Fibroblast of mammary gland (primary cell): ENCODE data around the gene EFCAB12.

ENCODE experiments used
- DNase-seq: peaks from one replicate; pipeline ENCODE4 v3.0.0-alpha.2; 2010; ENCODE audit warnings: low read depth
- H3K4me3 ChIP-seq: 2 replicates; pipeline ENCODE4 v1.5.1; 2011; ENCODE audit warnings: low read depth, mild to moderate bottlenecking, low read length, moderate library complexity; ENCODE audit not compliant: control insufficient read depth
- TF ChIP-seq, protein P1 (sequence below): conservative IDR thresholded peaks from 2 replicates; pipeline ENCODE4 v1.5.1; 2011; ENCODE audit warnings: low read depth, low read length, inconsistent platforms; ENCODE audit not compliant: control insufficient read depth, insufficient read depth

The EFCAB12 gene

DNA sequence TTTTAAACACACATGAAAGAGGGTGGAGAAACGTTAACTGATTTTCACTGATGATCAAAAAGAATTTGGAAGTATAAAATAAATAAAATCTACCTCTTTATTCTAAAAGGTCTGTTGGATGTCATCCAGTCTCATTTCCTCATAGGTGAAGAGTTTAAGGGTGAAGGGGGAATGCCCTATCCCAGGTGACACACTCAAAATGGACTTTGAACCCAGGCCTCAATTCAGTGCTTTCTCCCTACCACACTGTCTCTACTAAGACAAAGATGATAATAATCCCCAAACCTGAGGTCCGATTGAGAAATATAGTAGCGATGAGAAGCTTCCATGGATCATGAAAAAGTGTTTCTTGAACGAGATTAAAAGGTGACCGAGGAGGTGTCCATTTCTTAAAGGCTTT lies 5.1 kb upstream of the EFCAB12 start:
- TF ChIP-seq, protein P1, sequence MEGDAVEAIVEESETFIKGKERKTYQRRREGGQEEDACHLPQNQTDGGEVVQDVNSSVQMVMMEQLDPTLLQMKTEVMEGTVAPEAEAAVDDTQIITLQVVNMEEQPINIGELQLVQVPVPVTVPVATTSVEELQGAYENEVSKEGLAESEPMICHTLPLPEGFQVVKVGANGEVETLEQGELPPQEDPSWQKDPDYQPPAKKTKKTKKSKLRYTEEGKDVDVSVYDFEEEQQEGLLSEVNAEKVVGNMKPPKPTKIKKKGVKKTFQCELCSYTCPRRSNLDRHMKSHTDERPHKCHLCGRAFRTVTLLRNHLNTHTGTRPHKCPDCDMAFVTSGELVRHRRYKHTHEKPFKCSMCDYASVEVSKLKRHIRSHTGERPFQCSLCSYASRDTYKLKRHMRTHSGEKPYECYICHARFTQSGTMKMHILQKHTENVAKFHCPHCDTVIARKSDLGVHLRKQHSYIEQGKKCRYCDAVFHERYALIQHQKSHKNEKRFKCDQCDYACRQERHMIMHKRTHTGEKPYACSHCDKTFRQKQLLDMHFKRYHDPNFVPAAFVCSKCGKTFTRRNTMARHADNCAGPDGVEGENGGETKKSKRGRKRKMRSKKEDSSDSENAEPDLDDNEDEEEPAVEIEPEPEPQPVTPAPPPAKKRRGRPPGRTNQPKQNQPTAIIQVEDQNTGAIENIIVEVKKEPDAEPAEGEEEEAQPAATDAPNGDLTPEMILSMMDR: no peak
- no peak for DNase-seq
- no peak overlapping the region for H3K4me3 ChIP-seq

GRCh38 chr3:129432671-129433070 lies 4.2 kb upstream of the EFCAB12 start:
- no peak overlapping the region for H3K4me3 ChIP-seq
- DNase-seq: no peak
- TF ChIP-seq, protein P1: no peak

DNA sequence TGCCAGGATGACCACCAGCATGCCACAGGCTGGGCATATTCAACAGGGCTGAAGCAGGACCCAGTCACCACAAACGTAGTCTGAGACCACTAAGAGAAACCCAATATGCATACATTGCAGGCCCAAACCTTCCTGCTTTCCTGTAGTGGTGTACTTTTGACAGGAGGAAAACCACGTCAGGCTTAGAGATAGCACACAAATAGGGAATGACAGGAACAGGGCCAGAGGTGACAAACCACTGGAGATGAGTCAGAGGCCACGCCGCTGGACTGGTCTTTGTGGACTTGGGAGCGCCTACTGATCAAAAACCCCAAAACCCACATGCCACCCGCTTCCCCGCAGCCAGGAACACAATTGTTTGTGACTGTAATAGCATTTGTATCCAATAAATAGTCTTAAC lies 3.6 kb upstream of the EFCAB12 start:
- DNase-seq: no peak
- TF ChIP-seq, protein P1: no peak
- H3K4me3 ChIP-seq: no peak overlapping the region

DNA sequence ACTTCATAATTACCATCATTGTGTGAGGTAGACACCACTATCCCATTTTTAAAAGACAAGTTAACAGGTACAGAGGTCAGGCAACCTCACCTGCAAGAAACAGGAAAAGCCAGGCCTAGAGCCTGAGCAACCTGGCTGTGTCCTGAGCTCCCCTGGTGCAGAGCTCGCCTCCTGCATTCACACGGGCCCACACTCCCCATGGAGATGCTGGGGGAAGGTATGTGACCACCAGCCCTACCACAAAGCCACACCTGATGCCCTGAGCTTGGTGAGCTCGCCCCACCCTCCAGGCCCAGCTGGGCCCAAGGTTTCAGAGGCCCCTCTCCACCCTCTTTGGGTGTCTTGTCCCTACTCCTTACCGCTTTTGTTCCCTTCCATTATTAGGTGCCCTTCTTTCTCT lies 1.2 kb upstream of the EFCAB12 start:
- TF ChIP-seq, protein P1: no peak
- H3K4me3 ChIP-seq: no peak overlapping the region

GRCh38 chr3:129429080-129429451 lies 630 bp upstream of the EFCAB12 start:
- no peak for DNase-seq
- no peak overlapping the region for H3K4me3 ChIP-seq
- TF ChIP-seq, protein P1: no peak

More for the DNA sequence above, 1.2 kb upstream of the EFCAB12 start:
- DNase-seq: no peak

GRCh38 chr3:129428007-129428375 lies 445 bp downstream of the EFCAB12 start:
- H3K4me3 ChIP-seq: peak overlapping the region; percentile 55
- DNase-seq: no peak
- TF ChIP-seq, protein P1: no peak

DNA sequence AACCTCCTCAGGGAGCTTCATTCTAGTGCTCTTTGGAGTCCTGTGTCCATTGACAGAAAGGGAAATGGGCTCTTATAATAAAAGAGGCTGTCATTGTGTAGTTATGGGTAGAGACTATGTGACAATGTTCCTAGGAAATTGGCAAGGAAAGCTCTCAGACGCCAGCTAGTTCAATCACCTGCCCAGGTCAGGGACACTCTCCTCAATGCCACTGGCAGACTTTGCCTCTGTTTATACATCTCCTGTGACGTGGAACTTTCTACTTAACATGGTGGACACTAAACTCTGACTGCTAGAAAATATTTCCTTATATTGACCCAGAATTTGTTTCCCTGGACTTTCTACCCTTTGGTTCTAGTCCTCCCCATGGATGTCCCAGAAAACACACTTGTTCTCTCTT lies 2.8 kb downstream of the EFCAB12 start:
- TF ChIP-seq, protein P1: no peak
- H3K4me3 ChIP-seq: no peak overlapping the region

More for the DNA sequence above, 2.8 kb downstream of the EFCAB12 start:
- no peak for DNase-seq
